ENCODE results near the gene IFITM2.
"Not testable (repeated sequence)": the region's sequence is repeated elsewhere in the genome, so short reads cannot be mapped to it uniquely, and the experiment has no call there.

IFITM2 gene

GRCh38 chr11:293271-293851 is 14.3 kb upstream of the IFITM2 start:
- DNase-seq = no peak

- no peak for DNase-seq
Observed at GRCh38 chr11:293852-294661, 13.6 kb upstream of the IFITM2 start.

- no peak for DNase-seq
Observed at GRCh38 chr11:294780-295179, 12.8 kb upstream of the IFITM2 start.

- no peak for DNase-seq
Observed at GRCh38 chr11:295351-296170, 12.1 kb upstream of the IFITM2 start.

- no peak for DNase-seq
Observed at GRCh38 chr11:296171-297050, 11.2 kb upstream of the IFITM2 start.

- DNase-seq = no peak
Observed at GRCh38 chr11:297051-297585, 10.5 kb upstream of the IFITM2 start.

- peak; percentile 60 for DNase-seq
Observed at GRCh38 chr11:297586-298405, 9.8 kb upstream of the IFITM2 start.

GRCh38 chr11:298406-299065 is 9.1 kb upstream of the IFITM2 start:
- DNase-seq = no peak

GRCh38 chr11:299081-299891 is 8.3 kb upstream of the IFITM2 start, which contains the start of gene IFITM5:
IFITM5 (minus strand) TSS chr11:299526; CDS start chr11:299490, 36 bp downstream.
- no peak for DNase-seq

- peak; percentile 27 for DNase-seq
Observed at GRCh38 chr11:299951-300735, 7.5 kb upstream of the IFITM2 start.

GRCh38 chr11:303363-303762 is 4.3 kb upstream of the IFITM2 start:
- no peak for DNase-seq

- DNase-seq = no peak
Observed at GRCh38 chr11:304061-304506, 3.5 kb upstream of the IFITM2 start.

GRCh38 chr11:304915-305843 is 2.4 kb upstream of the IFITM2 start:
- DNase-seq = peak; percentile 78

GRCh38 chr11:305844-306211 is 1.8 kb upstream of the IFITM2 start:
- no peak for DNase-seq

GRCh38 chr11:306645-307371 is 808 bp upstream of the IFITM2 start:
- no peak for DNase-seq

- DNase-seq = not testable (repeated sequence)
Observed at GRCh38 chr11:308740-309665, 1.4 kb downstream of the IFITM2 start.

Data from fibroblast of skin of scalp (primary cell).